ENCODE data around the gene APBA2. TPM values are rescaled to one million over a fixed set of nuclear protein-coding genes. Genes with fewer than 3 reads are reported as not detected.

The APBA2 gene
- total RNA-seq, 1 experiment from 2014 or later, result 0.31 TPM

GRCh38 chr15:29046977-29047376 is 161.2 kb downstream of the APBA2 start:
- Histone ChIP-seq H3K4me1 (ENCODE audit: control insufficient read depth, insufficient read depth, low read length) (no peaks in the 10 kb centered on the region), H3K27ac (ENCODE audit: low read length) (no peak overlapping the region), H3K27me3 (ENCODE audit: control insufficient read depth, insufficient read depth, low read length) (peaks cover 2% of the 10 kb centered on the region; the same call in 1 of the 2 replicates), H3K9me3 (ENCODE audit: control insufficient read depth, insufficient read depth, low read depth, low read length) (no peaks in the 10 kb centered on the region), H3K36me3 (ENCODE audit: control insufficient read depth, insufficient read depth, low read length) (no peaks in the 10 kb centered on the region), H3K4me3 (ENCODE audit: low read depth in 2 of 2, low read length in 2 of 2) (no peak overlapping the region)
- TF ChIP-seq POLR2AphosphoS5 (IDR thresholded peaks at IDR 0.05; ENCODE audit: low read depth, low read length), result no peak
- TF ChIP-seq SIN3A (IDR thresholded peaks at IDR 0.05; ENCODE audit: borderline replicate concordance, insufficient read depth, low read depth, low read length), result no peak
- TF ChIP-seq TCF7L2 (IDR thresholded peaks at IDR 0.05; ENCODE audit: low read depth, low read length), result no peak
- TF ChIP-seq CTCF (IDR thresholded peaks at IDR 0.05), result no peak
- TF ChIP-seq, protein P1, sequence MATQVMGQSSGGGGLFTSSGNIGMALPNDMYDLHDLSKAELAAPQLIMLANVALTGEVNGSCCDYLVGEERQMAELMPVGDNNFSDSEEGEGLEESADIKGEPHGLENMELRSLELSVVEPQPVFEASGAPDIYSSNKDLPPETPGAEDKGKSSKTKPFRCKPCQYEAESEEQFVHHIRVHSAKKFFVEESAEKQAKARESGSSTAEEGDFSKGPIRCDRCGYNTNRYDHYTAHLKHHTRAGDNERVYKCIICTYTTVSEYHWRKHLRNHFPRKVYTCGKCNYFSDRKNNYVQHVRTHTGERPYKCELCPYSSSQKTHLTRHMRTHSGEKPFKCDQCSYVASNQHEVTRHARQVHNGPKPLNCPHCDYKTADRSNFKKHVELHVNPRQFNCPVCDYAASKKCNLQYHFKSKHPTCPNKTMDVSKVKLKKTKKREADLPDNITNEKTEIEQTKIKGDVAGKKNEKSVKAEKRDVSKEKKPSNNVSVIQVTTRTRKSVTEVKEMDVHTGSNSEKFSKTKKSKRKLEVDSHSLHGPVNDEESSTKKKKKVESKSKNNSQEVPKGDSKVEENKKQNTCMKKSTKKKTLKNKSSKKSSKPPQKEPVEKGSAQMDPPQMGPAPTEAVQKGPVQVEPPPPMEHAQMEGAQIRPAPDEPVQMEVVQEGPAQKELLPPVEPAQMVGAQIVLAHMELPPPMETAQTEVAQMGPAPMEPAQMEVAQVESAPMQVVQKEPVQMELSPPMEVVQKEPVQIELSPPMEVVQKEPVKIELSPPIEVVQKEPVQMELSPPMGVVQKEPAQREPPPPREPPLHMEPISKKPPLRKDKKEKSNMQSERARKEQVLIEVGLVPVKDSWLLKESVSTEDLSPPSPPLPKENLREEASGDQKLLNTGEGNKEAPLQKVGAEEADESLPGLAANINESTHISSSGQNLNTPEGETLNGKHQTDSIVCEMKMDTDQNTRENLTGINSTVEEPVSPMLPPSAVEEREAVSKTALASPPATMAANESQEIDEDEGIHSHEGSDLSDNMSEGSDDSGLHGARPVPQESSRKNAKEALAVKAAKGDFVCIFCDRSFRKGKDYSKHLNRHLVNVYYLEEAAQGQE (IDR thresholded peaks at IDR 0.05; ENCODE audit: insufficient read depth in 1 of 2, low read depth in 2 of 2, low read length in 1 of 2), result no peak
- ChIA-PET POLR2A (no interaction called here), CTCF (no interaction called here)
- ATAC-seq, result no peak
- intact Hi-C loops (cut with micrococcal nuclease; ENCODE audit: unreplicated experiment), result no loop called here
- DNase-seq (ENCODE audit: low read depth, low spot score), result no peak
- no TSS peak for BruUV-seq (replicated peaks)
- in situ Hi-C loops (cut with HindIII; ENCODE audit: low pct_unique_long_range_greater_than_20kb, low sequenced_read_pairs), result no loop called here

GRCh38 chr15:29048011-29048410 is 162.2 kb downstream of the APBA2 start:
- no TSS peak for BruUV-seq (replicated peaks)
- no peak for TF ChIP-seq TCF7L2 (IDR thresholded peaks at IDR 0.05; ENCODE audit: low read depth, low read length)
- no peak for TF ChIP-seq CTCF (IDR thresholded peaks at IDR 0.05)
- TF ChIP-seq SIN3A (IDR thresholded peaks at IDR 0.05; ENCODE audit: borderline replicate concordance, insufficient read depth, low read depth, low read length), result no peak
- no peak for TF ChIP-seq POLR2AphosphoS5 (IDR thresholded peaks at IDR 0.05; ENCODE audit: low read depth, low read length)
- H3K27ac ChIP-seq (ENCODE audit: low read length), result no peak overlapping the region
- H3K36me3 ChIP-seq (ENCODE audit: control insufficient read depth, insufficient read depth, low read length), result no peaks in the 10 kb centered on the region
- intact Hi-C loops (cut with micrococcal nuclease; ENCODE audit: unreplicated experiment) (no loop called here), in situ Hi-C loops (cut with HindIII; ENCODE audit: low pct_unique_long_range_greater_than_20kb, low sequenced_read_pairs) (no loop called here)
- H3K4me1 ChIP-seq (ENCODE audit: control insufficient read depth, insufficient read depth, low read length), result no peaks in the 10 kb centered on the region
- no peaks in the 10 kb centered on the region for H3K9me3 ChIP-seq (ENCODE audit: control insufficient read depth, insufficient read depth, low read depth, low read length)
- peaks cover 2% of the 10 kb centered on the region; the same call in 1 of the 2 replicates for H3K27me3 ChIP-seq (ENCODE audit: control insufficient read depth, insufficient read depth, low read length)
- ChIA-PET CTCF (no interaction called here), POLR2A (no interaction called here)
- no peak for DNase-seq (ENCODE audit: low read depth, low spot score)
- ATAC-seq, result no peak
- no peak overlapping the region for H3K4me3 ChIP-seq (ENCODE audit: low read depth in 2 of 2, low read length in 2 of 2)
